NCI-H146 treated with DMSO at 0.1 percent for 48 hours (cell line): ENCODE measurements around the gene USP10.
A peak's percentile ranks its signal among the peaks of the same experiment; 100 is the strongest.

Experiments
- DNase-seq: peaks from one replicate; lab custom pipeline; 2025; ENCODE audit not compliant: unreplicated experiment; lab: John Stamatoyannopoulos, UW

The USP10 gene, protein sequence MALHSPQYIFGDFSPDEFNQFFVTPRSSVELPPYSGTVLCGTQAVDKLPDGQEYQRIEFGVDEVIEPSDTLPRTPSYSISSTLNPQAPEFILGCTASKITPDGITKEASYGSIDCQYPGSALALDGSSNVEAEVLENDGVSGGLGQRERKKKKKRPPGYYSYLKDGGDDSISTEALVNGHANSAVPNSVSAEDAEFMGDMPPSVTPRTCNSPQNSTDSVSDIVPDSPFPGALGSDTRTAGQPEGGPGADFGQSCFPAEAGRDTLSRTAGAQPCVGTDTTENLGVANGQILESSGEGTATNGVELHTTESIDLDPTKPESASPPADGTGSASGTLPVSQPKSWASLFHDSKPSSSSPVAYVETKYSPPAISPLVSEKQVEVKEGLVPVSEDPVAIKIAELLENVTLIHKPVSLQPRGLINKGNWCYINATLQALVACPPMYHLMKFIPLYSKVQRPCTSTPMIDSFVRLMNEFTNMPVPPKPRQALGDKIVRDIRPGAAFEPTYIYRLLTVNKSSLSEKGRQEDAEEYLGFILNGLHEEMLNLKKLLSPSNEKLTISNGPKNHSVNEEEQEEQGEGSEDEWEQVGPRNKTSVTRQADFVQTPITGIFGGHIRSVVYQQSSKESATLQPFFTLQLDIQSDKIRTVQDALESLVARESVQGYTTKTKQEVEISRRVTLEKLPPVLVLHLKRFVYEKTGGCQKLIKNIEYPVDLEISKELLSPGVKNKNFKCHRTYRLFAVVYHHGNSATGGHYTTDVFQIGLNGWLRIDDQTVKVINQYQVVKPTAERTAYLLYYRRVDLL

DNA sequence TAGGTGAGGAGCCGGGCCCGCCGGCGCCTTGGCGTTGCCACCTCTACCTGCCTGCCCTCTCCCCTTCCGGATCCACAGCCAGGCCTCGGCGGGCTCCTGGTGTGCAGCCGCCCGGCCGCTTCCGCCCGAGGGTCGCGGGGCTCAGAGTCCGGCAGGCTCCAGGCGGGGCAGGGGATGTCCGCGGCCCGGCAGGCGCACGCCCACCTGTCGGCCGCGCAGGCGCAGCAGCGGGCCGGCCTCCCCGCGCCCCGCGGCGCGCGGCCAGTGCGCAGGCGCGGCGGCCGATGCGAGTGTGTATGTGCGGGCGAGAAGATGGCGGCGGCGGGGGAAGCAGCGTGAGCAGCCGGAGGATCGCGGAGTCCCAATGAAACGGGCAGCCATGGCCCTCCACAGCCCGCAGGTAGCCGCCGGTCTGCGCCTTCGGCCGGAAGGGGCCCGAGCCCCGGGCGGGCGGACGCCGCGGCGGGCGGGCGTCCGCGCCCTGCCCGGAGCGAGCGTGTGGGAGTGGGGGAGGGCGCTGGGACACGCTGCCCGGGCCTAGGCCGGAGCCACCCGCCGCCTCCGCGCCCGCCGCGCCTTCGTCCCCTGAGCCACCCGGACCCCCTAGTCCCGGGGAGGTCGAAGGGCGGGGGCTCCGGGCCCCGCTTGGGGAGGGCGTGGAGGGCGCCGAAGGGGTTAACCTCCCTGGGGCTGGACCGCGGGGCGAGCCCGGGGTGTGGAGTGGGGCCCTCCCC, at the start of gene USP10:
TSS of gene USP10 (plus strand) at position 289 of the 734 bp plus-strand sequence. CDS start at position 380, 91 bp downstream.
- DNase-seq = peak; percentile 34

DNA sequence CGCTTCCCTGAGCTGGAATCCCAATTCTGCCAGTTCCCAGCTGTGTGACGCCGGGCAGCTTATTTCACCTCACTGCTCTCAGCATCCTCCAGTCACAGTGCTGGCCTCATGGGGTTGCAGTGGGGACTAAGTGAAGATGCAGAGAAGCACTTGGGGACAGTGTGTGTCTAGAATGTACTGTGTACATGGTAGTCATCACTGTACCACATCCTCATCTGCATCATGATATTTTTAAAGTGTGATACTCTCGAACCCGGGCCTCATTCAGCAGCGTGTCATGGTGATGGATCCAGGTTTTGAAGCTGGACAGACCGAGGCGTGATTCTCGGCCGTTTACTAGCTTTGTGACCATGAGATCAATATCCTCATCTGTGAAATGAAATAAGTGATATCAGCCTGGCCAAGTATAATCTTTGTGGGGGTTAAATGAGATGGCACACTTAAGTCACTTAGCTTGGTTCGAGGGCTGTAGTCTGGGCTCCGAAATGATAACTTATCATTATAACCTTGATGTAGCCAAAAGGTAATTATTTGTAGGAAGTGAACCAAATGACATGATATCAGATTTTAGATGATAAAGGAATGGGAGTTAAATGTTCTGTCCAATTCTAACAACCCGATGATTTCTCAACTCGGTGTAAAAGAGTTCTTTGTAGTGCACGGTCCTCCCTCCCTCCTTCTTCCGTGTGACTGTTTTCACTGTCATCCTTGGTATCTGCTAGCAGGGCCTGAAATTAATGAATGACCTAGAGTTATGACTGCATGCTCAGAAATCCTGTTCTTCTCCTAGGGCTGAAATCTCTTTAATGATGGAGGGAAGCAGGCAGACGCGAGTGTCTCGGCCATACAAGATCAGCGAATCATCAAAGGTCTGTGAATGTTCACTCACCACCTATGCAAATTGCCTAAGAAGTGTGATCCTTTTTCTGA, 49.5 kb upstream of the USP10 start:
- DNase-seq = no peak

DNA sequence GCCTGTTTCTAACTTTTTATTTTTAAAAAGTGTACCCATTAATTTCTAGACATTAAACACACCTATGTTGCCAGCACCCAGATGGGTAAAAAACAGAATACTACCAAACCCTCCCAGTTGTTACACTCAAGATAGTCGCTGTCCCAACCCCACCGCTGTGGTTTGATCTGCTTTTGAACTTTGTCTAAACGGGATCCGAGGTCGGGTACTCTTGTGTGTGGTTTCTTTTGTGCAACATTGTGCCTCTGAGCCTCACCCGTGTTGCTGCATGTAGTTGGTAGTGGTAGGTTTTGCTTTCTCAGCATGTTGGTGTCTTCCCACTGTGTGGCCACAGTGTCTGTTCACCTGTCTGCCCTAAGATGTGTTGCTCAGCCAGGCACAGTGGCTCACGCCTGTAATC, 47.2 kb upstream of the USP10 start:
- no peak for DNase-seq

DNA sequence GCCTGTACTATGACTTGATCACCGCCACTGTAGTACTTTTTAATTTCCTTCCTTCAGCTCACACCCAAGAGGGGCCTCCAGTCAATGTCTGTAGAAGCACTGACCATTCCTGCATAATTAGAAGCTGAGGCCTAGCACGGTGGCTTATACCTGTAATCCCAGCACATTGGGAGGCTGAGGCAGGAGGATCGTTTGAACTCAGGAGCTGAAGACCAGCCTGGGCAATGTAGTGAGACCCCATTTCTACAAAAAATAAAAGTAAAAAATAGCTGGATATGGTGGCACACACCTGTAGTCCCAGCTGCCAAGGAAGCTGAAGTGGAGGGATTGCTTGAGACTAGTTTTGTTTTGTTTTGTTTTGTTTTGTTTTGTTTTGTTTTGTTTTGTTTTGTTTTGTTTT, 45.6 kb upstream of the USP10 start:
- no peak for DNase-seq

DNA sequence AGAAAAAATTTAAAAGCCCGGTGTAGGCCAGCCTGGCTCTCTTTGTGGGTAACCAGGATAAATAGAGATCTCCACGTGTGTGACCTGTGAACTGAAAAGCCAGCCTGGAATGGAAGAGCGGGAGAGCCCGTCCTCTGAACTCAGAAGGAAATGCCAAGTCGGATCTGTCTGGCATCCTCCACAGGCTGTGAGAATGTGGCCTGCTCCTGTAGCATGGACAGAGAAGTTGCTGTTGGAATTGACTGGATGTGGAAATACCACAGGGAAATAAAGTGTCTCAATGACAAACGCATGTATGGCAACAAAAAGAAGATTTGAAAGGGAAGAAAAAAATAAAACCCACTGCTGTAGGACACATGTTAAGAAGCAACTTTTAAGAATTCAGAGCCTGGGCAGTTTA, 44.8 kb upstream of the USP10 start:
- DNase-seq = no peak

DNA sequence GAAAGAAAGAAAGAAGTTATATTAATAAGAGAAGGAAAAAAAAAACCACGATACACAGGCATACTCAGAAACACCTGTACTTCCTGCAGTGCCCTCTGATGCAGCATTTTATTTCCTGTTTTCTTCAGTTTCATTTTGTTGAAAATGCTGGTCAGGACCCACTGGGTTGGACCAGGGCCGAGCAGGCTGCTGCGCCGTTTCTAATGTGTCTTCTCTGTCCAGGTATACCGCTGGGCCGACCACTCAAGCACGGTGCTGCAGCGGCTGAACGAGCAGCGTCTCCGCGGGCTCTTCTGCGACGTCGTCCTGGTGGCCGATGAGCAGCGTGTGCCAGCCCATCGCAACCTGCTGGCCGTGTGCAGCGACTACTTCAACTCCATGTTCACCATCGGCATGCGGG, 43.2 kb upstream of the USP10 start:
- no peak for DNase-seq

DNA sequence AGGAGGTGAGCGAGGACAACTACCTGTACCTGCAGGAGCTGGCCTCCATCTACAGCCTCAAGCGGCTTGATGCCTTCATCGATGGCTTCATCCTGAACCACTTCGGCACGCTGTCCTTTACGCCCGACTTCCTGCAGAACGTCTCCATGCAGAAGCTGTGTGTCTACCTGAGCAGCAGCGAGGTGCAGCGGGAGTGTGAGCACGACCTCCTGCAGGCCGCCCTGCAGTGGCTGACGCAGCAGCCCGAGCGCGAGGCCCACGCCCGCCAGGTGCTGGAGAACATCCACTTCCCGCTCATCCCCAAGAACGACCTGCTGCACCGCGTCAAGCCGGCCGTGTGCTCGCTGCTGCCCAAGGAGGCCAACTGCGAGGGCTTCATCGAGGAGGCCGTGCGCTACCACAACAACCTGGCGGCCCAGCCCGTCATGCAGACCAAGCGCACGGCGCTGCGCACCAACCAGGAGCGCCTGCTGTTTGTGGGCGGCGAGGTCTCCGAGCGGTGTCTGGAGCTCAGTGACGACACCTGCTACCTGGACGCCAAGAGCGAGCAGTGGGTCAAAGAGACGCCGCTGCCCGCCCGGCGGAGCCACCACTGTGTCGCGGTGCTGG, 42.5 kb upstream of the USP10 start:
- no peak for DNase-seq

DNA sequence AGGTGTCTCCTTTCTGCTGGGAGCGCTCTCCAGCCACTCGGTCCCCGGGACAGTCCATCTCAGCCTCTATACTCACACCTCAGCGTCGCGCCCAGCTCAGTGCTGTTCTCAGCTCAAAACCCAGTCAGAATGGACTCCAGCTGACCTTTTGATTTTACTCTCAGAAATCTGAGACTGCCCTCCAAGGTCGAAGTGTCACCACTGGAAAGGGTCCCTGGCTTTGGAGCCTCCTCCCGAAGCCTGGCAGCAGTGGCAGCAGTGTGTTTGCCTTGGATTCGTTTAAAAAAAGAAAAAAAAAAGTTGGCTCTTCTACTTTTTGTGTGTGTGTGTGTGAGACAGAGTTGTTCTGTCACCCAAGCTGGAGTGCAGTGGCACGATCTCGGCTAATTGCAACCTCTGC, 41.1 kb upstream of the USP10 start:
- no peak for DNase-seq

DNA sequence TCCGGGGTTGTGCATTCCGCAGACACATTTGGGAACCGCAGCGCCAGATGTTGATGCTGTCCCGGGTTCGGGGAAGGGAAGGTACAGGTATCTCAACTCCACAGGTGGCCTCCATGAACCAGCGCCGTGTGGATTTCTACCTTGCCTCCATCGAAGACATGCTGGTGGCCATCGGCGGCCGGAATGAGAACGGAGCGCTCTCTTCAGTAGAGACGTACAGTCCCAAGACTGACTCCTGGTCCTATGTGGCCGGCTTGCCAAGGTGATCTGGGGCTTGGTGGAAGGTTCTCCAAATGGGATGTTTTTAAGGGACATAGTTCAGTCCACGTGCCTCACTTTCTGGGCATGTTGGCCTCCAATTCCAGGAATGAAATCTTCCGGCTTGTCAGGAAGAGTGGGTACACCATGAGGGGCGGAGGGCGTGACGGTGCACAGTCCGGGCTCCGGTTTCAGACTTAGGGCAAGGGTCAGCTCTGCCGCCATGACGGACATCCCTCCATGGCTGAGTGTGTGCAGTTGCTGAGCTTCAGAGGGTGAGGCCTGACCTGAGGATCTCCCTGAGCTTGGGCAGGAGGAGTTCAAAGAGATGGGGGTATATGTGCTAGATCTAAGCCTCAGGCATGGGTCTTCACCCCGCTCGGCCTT, 40.0 kb upstream of the USP10 start:
- no peak for DNase-seq

DNA sequence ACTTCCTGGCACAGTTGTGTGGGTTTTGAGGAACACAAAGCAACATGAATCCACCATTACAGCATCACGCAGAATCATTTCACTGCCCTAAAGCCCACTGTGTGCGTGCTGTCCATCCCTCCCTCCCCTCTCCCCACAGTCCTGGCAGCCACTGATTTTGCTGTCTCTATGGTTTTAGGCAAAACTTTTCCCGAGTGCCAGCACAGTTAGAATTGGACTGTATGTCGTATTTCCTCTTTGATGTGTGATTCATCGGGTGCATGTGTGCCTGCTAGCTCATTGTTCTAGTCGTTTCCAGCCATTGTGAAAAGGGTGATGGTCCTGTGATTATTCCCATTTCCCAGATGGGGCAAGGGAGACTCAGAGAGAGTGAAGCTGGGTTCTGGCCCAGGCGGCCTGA, 38.8 kb upstream of the USP10 start:
- DNase-seq = no peak

DNA sequence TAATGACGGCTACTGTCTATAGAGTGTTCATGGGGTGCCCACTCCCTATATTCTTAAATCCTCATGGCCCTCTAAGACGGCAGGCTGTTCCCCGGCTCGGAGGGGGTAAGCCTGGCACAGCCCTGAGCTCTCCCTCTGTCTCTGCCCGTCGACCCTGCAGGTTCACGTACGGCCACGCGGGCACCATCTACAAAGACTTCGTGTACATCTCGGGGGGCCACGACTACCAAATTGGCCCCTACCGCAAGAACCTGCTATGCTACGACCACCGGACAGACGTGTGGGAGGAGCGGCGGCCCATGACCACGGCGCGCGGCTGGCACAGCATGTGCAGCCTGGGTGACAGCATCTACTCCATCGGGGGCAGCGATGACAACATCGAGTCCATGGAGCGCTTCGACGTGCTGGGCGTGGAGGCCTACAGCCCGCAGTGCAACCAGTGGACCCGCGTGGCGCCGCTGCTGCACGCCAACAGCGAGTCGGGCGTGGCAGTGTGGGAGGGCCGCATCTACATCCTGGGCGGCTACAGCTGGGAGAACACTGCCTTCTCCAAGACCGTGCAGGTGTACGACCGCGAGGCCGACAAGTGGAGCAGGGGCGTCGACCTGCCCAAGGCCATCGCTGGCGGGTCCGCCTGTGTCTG, 38.3 kb upstream of the USP10 start:
- no peak for DNase-seq

DNA sequence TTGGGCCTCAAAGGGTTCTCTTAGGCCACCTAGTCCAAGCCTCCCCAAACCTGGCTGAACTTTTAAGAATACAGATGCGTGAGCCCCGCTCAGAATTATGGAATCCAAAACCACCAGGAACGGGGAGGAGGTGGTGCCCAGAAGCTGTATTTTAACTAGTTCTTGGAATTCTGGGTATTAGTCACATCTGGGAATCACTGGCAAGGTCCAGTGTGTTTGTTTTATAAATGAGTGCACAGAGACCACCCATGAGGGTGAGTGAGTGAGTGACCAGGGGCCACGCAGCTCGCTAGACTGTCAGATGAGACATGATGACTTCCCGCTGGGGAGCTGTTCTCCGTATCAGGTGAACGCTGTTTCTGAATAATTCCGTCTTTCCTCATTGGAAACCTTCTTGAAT, 37.3 kb upstream of the USP10 start:
- DNase-seq = no peak

DNA sequence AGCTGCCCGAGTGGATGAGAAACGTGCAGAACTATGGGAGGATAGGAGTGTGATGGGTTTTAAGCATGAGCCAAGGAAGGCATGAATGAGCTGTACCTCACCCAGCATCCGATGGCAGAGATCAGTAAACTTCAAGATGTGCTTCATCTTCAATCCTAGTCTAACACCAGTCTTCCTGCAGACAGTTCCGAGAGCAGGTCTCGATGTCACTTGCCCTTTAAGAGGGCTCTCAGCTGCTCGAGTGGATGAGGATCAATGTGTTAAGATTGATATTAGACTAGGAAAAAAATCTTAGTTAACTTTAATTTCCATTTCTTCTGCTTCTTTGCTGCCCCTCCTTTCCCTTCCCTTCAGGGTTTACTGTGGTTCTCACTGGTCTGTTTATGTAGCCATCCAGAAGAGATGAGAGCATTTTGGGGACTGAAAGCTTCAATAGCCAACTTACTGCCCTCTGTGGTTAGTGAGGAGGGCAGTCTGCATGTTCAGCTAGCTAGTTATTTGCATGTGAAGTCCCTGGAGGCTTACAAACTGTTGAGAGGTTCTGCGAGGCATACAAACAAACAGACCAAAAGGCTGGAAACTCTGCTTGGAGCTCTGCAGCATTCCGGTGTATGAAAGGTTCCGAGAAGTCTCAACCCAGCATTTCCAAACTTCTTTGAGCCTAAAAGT, 36.2 kb upstream of the USP10 start:
- DNase-seq = no peak

DNA sequence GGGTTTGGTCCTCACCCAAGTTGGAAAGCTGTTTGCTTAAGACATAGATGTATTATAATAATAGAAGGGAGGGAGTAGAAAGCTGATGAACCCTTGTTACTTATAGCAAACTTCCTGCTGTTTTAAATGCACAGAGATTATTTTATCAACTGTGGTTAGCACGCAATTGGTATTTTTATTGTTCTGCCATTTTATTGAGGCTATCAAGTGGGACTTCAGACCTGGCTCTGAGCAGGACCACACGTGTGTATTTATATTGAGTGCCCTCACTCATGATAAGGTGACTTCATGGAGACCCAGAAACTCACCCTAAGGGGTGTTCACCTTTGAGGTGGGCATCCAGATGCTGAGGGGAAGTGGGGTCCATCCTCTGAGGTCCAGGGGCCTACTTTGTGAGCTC, 34.4 kb upstream of the USP10 start:
- DNase-seq = no peak

DNA sequence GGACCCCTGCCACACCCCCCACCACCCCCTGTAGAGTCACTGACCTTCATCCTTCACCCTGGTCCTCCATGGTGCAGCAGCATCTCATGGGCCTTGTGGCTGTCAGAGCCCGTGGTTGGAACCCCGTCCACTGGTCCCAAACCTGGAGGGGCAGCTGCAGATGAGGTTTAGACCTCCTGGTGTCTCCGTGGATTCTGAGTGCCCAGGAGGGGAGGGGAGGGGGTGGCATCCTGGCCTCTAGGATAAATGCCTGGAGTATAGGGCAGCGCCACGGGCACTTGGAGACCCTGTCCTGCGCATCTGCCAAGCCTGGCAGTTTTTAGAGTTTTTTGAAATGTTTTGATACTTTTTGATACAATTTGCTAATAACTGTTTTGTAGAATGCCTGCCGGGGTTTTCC, 34.0 kb upstream of the USP10 start:
- DNase-seq = no peak

DNA sequence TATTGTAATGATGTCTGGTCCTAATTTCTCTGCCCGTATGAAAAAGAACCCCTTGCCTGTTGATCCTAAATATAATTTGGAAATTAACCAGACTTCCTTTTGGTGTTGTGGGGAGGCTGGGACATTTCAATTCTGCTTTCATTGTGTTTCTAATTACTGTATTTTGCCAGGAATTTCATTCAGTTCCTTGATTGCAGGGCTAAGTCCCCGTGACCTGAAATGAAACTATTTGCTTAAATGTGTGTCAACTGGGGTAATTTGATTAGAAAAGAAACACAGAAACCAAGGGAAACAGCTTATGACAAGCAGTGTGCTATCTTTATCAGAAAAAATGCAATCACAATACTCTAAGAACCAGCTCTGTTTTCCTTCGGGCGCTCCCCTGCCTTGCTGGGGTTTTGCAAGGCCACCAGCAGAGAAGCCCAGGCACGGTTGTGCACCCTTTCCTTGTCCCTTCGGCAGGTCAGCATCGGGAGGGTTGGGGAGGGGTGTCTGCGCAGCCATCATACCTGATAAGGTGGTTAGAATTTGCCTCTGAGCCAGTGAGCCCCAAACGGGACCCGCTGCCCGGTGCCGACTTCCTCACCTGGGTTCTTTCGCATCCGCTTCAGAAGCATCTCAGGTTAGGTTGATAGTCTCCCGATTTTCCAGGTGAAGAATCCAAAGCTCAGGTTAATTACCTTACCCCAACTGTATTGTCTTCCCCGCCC, 32.0 kb upstream of the USP10 start:
- no peak for DNase-seq

DNA sequence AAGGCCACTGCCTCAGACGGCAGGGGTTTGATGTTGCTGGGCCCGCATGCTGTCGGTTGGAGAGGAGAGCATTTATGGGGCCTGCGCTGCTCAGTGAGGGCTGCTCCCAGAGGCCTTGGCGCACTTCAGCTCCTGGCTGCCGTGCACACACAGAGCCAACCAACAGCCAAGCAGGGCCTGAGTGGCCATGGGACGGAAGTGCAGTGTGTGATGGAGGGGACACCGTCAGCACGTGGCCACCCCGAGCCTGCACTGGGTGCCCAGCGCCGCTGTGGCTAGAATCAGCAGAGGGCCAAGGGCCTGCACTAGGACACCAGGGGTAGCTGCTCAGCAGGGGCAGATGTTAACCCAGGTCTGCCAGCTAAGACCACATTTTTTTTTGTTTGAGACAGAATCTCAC, 29.7 kb upstream of the USP10 start:
- DNase-seq = no peak
